ENCODE measurements around the gene LYSMD2. TPM values are rescaled to one million over a fixed set of nuclear protein-coding genes. Genes with fewer than 3 reads are reported as not detected.

The LYSMD2 gene
- total and polyA plus RNA-seq, 2 of the 8 experiments (the other 6 are each of a cell fraction or from before 2014, with no cell fraction given): 2.2 to 2.7 TPM

DNA sequence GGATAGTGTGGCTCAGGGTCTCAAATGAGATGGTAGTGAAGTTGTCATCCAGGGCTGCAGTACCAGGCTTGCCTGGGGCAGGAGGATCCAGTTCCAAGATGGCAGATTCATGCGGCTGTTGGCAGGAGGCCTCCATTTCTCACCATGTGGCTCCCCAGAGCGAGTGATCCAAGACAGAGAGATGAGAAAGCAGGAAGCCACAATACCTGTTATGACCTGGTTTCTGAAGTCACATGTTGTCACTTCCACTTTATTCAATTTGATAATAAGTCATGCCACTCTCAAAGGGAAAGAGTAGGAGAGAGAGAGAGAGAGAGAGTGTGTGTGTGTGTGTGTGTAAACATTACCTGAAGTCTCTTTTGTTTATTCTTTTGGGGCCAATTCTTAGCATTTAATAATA, 44.1 kb upstream of the LYSMD2 start:
- H3K4ac ChIP-seq (replicated peaks; ENCODE audit: insufficient read length, low read depth, low read length): no peak overlapping the region
- H2BK12ac ChIP-seq (ENCODE audit: low read depth, low read length): no peak overlapping the region
- CTCF ChIA-PET (ENCODE audit: partially characterized antibody): interaction anchor here (1.8 to 9.8 kb wide), 2 partner anchors 122 to 133 kb away, joined by 5 to 243 read pairs; no protein-coding TSS in a partner anchor
- H3K36me3 ChIP-seq (ENCODE audit: control insufficient read depth in 2 of 4, insufficient read depth in 4 of 4, low read length in 3 of 4): no peaks in the 10 kb centered on the region
- H4K5ac ChIP-seq (ENCODE audit: insufficient read length, low read depth, low read length): no peak overlapping the region
- H2BK20ac ChIP-seq (ENCODE audit: low read length): no peak overlapping the region
- H3K23me2 ChIP-seq (ENCODE audit: low read depth, low read length): no peaks in the 10 kb centered on the region
- no peak overlapping the region for H3K18ac ChIP-seq (ENCODE audit: extremely low read depth, low read length)
- no peak overlapping the region for H3K27ac ChIP-seq (ENCODE audit: low read depth, low read length)
- H3K4me3 ChIP-seq (ENCODE audit: extremely low read depth in 1 of 4, insufficient read depth in 2 of 4, low read depth in 3 of 4, low read length in 4 of 4): no peak overlapping the region
- POLR2A ChIA-PET (ENCODE audit: partially characterized antibody): no interaction called here
- no peak overlapping the region for H4K8ac ChIP-seq (ENCODE audit: extremely low read depth, insufficient read depth, low read length)
- no peak overlapping the region for H2BK5ac ChIP-seq (ENCODE audit: low read depth, low read length)
- H3K79me1 ChIP-seq (ENCODE audit: low read depth, low read length): no peaks in the 10 kb centered on the region
- no peaks in the 10 kb centered on the region for H4K20me1 ChIP-seq (replicated peaks in 1 of 2; ENCODE audit: control insufficient read depth in 1 of 2, insufficient read depth in 2 of 2, low read length in 2 of 2)
- H3K9me3 ChIP-seq (ENCODE audit: insufficient read depth in 2 of 2, low read depth in 1 of 2, low read length in 1 of 2): no peaks in the 10 kb centered on the region
- H2AK5ac ChIP-seq (ENCODE audit: low read depth, low read length): no peak overlapping the region
- 60% methylated on average over 2 of the region's 2 CpGs; no CpG with 5 or more reads in 1 of the 2 experiments for WGBS, 2 experiments (ENCODE audit: extremely low coverage in 1 of 2, insufficient coverage in 1 of 2, insufficient read length in 1 of 2, insufficient replicate concordance in 2 of 2, low coverage in 1 of 2, low lambda C conversion rate in 2 of 2, missing lambda C conversion rate in 1 of 2)
- no peaks in the 10 kb centered on the region for H3K27me3 ChIP-seq (replicated peaks in 1 of 4; ENCODE audit: control insufficient read depth in 3 of 4, extremely low read depth in 1 of 4, insufficient read depth in 3 of 4, low read length in 3 of 4)
- H3K14ac ChIP-seq (ENCODE audit: insufficient read length): no peak overlapping the region
- no peaks in the 10 kb centered on the region for H3K79me2 ChIP-seq (ENCODE audit: control insufficient read depth in 1 of 2, insufficient read depth in 2 of 2, low read length in 2 of 2)
- no peak overlapping the region for H4K91ac ChIP-seq (replicated peaks; ENCODE audit: insufficient read length, low read length)
- FAIRE-seq: no peak
- H3K9ac ChIP-seq (replicated peaks in 1 of 4; ENCODE audit: extremely low read depth in 1 of 4, low read depth in 3 of 4, low read length in 3 of 4): no peak overlapping the region
- H2BK15ac ChIP-seq (ENCODE audit: low read length): no peak overlapping the region
- H3K23ac ChIP-seq (ENCODE audit: insufficient read length): no peak overlapping the region
- no peak for DNase-seq (ENCODE audit: low read depth in 1 of 2, low spot score in 2 of 2)
- H2AFZ ChIP-seq (ENCODE audit: low read length): no peak overlapping the region
- no peak for TF ChIP-seq PHF8 (conservative IDR thresholded peaks at IDR 0.05; ENCODE audit: low read depth, low read length)
- TF ChIP-seq TAF1 (IDR thresholded peaks at IDR 0.05; ENCODE audit: low read depth, low read length): no peak
- no peak for TF ChIP-seq TEAD4 (IDR thresholded peaks at IDR 0.05; ENCODE audit: low read depth, low read length)
- TF ChIP-seq CHD2 (IDR thresholded peaks at IDR 0.05; ENCODE audit: low read length): no peak
- TF ChIP-seq BRCA1 (IDR thresholded peaks at IDR 0.05; ENCODE audit: low read depth, low read length): no peak
- no peak for TF ChIP-seq HDAC6 (IDR thresholded peaks at IDR 0.05; ENCODE audit: low read depth, low read length)
- no peak for TF ChIP-seq JUND (IDR thresholded peaks at IDR 0.05; ENCODE audit: low read length)
- no peak for TF ChIP-seq TAF7 (optimal IDR thresholded peaks at IDR 0.05; ENCODE audit: borderline replicate concordance, low read depth, low read length)
- TF ChIP-seq JUN (IDR thresholded peaks at IDR 0.05; ENCODE audit: low read depth, low read length): no peak
- no peak for TF ChIP-seq POLR2AphosphoS5 (IDR thresholded peaks at IDR 0.05; ENCODE audit: low read depth, low read length)
- TF ChIP-seq SIRT6 (IDR thresholded peaks at IDR 0.05; ENCODE audit: low read length): no peak
- no peak for TF ChIP-seq NRF1 (IDR thresholded peaks at IDR 0.05; ENCODE audit: low read depth, low read length)
- H3K4me2 ChIP-seq (ENCODE audit: insufficient read depth in 1 of 2, low read depth in 2 of 2, low read length in 2 of 2): no peak overlapping the region
- H3K56ac ChIP-seq (replicated peaks; ENCODE audit: insufficient read length, low read depth, low read length): no peak overlapping the region
- H2BK120ac ChIP-seq (replicated peaks; ENCODE audit: low read depth, low read length): no peak overlapping the region
- no peaks in the 10 kb centered on the region for H3K4me1 ChIP-seq (replicated peaks in 1 of 4; ENCODE audit: control insufficient read depth in 3 of 4, insufficient read depth in 4 of 4, low read length in 3 of 4)

Data from H1 (cell line).